Measurements from ENCODE around the gene PTPRF. TPM values are rescaled to one million over a fixed set of nuclear protein-coding genes. Genes with fewer than 3 reads are reported as not detected.

Gene PTPRF
- total and polyA plus RNA-seq, 4 experiments from 2014 or later = not detected

DNA sequence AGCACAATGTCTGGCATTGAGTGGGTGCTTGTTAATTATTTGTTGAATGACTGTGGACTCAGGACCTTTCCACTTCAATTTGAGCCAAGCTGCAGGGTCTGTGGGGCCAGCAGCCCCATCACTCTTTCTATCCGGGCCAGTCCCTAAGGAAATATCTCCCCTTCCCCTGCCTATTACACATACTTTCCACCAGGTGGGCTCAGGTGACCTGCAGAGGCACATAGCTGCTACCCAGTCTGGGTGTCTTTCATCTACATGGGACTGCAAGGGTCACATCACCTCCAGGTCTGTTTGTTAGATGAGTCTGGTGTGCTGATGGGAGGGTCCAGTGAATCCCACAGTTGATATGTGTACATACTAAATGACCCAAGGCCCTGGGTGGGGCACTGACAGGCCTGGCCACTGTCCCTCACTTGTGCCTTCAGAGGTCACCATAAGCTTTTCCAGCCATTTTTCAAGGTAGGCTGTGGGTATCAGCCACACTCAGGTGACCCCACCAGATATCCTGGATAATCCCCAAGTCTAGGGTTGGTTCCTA is 59.8 kb downstream of the PTPRF start:
- Mint-ChIP-seq H3K27ac (no peak overlapping the region), H3K27me3 (peaks cover 0 to 2% of the 10 kb centered on the region in 2 donors), H3K9me3 (peaks cover 0 to 2% (median 0%) of the 10 kb centered on the region in 8 donors), H3K4me1 (no peaks in the 10 kb centered on the region), H3K4me3 (no peak overlapping the region), H3K36me3 (no peaks in the 10 kb centered on the region)
- intact Hi-C loops (cut with micrococcal nuclease) = no loop called here
- Histone ChIP-seq H3K4me3 (ENCODE audit: low read length in 2 of 2) (no peak overlapping the region), H3K27ac (ENCODE audit: low read depth, low read length) (no peak overlapping the region), H3K36me3 (ENCODE audit: insufficient read depth, low read length) (no peaks in the 10 kb centered on the region), H3K27me3 (ENCODE audit: insufficient read depth, low read length) (no peaks in the 10 kb centered on the region), H3K4me1 (ENCODE audit: insufficient read depth, low read length) (no peaks in the 10 kb centered on the region), H3K9me3 (ENCODE audit: control insufficient read depth in 1 of 2, low read length in 2 of 2) (no peaks in the 10 kb centered on the region)
- ChIA-PET POLR2A (ENCODE audit: partially characterized antibody) (no interaction called here), CTCF (ENCODE audit: partially characterized antibody) (no interaction called here)
- no peak for DNase-seq

DNA sequence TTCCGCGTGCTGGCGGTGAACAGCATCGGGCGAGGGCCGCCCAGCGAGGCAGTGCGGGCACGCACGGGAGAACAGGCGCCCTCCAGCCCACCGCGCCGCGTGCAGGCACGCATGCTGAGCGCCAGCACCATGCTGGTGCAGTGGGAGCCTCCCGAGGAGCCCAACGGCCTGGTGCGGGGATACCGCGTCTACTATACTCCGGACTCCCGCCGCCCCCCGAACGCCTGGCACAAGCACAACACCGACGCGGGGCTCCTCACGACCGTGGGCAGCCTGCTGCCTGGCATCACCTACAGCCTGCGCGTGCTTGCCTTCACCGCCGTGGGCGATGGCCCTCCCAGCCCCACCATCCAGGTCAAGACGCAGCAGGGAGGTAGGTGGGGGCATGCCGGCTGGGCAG is 60.5 kb downstream of the PTPRF start:
- peaks cover 0 to 2% (median 0%) of the 10 kb centered on the region in 8 donors for H3K9me3 Mint-ChIP-seq
- DNase-seq = no peak
- no peaks in the 10 kb centered on the region for H3K4me1 Mint-ChIP-seq

DNA sequence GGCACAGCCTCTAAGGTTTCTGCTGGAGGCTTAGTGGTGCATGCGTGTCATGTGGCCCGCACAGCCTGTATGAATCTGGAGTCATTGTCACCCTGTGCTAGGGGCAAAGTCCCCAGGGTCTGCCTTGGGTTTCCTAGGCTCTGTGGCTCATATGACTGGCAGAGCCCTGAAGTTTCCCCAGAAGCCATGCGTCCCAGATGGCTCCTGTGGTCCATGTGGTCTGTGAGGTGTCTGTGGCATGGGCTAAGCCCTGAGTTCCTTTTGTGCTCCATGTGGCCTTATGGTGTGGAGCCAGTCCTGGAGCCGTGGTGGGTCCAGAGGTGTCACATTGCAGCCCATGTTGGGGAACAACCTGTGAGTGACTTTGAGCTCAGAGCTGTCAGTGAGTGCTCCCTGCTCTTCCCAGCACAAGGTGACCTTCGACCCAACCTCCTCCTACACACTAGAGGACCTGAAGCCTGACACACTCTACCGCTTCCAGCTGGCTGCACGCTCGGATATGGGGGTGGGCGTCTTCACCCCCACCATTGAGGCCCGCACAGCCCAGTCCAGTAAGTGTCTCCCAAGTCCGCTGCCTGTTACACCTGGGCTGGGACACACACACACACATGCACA is 61.5 kb downstream of the PTPRF start:
- H3K27ac ChIP-seq (ENCODE audit: low read depth, low read length) = no peak overlapping the region
- Mint-ChIP-seq H3K36me3 (no peaks in the 10 kb centered on the region), H3K27ac (no peak overlapping the region), H3K4me1 (no peaks in the 10 kb centered on the region), H3K4me3 (no peak overlapping the region), H3K27me3 (peaks cover 0 to 2% of the 10 kb centered on the region in 2 donors), H3K9me3 (peaks cover 0 to 2% (median 0%) of the 10 kb centered on the region in 8 donors)
- CTCF ChIA-PET (ENCODE audit: partially characterized antibody) = no interaction called here
- no peak overlapping the region for H3K4me3 ChIP-seq (ENCODE audit: low read length in 2 of 2)
- no peak for DNase-seq
- H3K9me3 ChIP-seq (ENCODE audit: control insufficient read depth in 1 of 2, low read length in 2 of 2) = no peaks in the 10 kb centered on the region
- no peaks in the 10 kb centered on the region for H3K27me3 ChIP-seq (ENCODE audit: insufficient read depth, low read length)
- POLR2A ChIA-PET (ENCODE audit: partially characterized antibody) = no interaction called here
- H3K36me3 ChIP-seq (ENCODE audit: insufficient read depth, low read length) = no peaks in the 10 kb centered on the region
- no peaks in the 10 kb centered on the region for H3K4me1 ChIP-seq (ENCODE audit: insufficient read depth, low read length)
- intact Hi-C loops (cut with micrococcal nuclease) = no loop called here

More for the DNA sequence above, 60.5 kb downstream of the PTPRF start:
- intact Hi-C loops (cut with micrococcal nuclease) = no loop called here
- no peaks in the 10 kb centered on the region for H3K4me1 ChIP-seq (ENCODE audit: insufficient read depth, low read length)
- ChIA-PET POLR2A (ENCODE audit: partially characterized antibody) (no interaction called here), CTCF (ENCODE audit: partially characterized antibody) (no interaction called here)
- no peaks in the 10 kb centered on the region for H3K36me3 Mint-ChIP-seq
- H3K27me3 ChIP-seq (ENCODE audit: insufficient read depth, low read length) = no peaks in the 10 kb centered on the region
- peaks cover 0 to 2% of the 10 kb centered on the region in 2 donors for H3K27me3 Mint-ChIP-seq
- H3K27ac ChIP-seq (ENCODE audit: low read depth, low read length) = no peak overlapping the region
- H3K4me3 ChIP-seq (ENCODE audit: low read length in 2 of 2) = no peak overlapping the region
- no peaks in the 10 kb centered on the region for H3K36me3 ChIP-seq (ENCODE audit: insufficient read depth, low read length)
- no peak overlapping the region for H3K4me3 Mint-ChIP-seq
- no peak overlapping the region for H3K27ac Mint-ChIP-seq
- no peaks in the 10 kb centered on the region for H3K9me3 ChIP-seq (ENCODE audit: control insufficient read depth in 1 of 2, low read length in 2 of 2)

DNA sequence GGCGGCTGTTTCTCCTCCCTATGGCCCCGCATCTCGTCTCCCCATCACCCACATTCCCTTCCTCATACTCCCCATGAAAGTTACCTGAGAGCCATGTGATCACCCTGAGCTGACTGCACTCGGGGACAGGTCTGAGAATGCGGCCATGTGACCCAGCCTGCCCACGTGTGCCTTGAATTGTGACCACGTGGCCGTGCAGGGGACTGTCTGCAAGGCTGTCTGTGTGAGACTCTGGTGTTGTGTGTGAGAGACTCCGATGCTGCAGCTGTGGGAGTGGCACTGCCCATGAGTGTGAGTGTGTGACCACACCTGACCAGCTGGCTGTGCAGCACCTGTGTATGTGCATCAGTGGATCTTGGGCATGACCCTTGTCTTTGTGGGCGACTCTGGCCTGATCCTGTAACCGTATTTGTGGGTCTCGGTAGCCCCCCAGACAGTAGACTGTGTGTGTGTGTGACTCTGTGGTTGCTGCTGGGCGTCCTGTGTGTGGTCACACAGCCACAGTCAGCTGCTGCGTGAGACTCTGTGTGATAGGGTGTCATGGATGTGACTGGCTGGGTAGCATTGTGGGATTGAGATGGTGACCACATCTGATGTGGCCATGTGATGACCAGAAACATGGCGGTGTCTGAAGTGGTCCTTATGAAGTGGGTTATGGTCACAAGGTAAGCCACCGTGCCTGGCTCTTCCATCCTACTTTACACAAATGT is 62.4 kb downstream of the PTPRF start:
- CTCF ChIA-PET (ENCODE audit: partially characterized antibody) = no interaction called here
- intact Hi-C loops (cut with micrococcal nuclease) = no loop called here

DNA sequence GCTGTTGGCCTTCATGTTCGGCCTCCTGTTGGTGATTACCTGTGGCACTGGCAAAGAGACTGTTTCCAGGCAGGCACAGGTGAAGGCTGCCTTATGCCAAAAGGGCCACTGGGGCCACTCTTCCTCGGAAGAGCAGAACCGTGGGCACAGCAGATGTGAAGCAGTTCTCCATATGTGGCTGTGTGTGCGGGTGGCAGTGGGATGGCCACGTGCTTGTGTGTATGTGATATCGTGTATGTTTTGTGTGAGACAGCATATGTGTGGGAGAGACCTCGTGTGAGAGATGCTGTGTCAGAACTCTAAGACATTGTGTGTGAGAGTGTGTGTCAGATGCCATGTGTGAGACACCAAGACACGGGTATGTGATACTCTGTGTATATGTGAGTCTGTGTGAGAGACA is 65.9 kb downstream of the PTPRF start:
- peaks cover 0 to 2% of the 10 kb centered on the region in 2 donors for H3K27me3 Mint-ChIP-seq
- Histone ChIP-seq H3K9me3 (ENCODE audit: control insufficient read depth in 1 of 2, low read length in 2 of 2) (no peaks in the 10 kb centered on the region), H3K27me3 (ENCODE audit: insufficient read depth, low read length) (no peaks in the 10 kb centered on the region), H3K36me3 (ENCODE audit: insufficient read depth, low read length) (no peaks in the 10 kb centered on the region), H3K4me1 (ENCODE audit: insufficient read depth, low read length) (no peaks in the 10 kb centered on the region), H3K27ac (ENCODE audit: low read depth, low read length) (no peak overlapping the region), H3K4me3 (ENCODE audit: low read length in 2 of 2) (no peak overlapping the region)
- H3K9me3 Mint-ChIP-seq = no peaks in the 10 kb centered on the region
- ChIA-PET CTCF (ENCODE audit: partially characterized antibody) (no interaction called here), POLR2A (ENCODE audit: partially characterized antibody) (no interaction called here)
- no peak for DNase-seq
- H3K4me1 Mint-ChIP-seq = no peaks in the 10 kb centered on the region
- no peaks in the 10 kb centered on the region for H3K36me3 Mint-ChIP-seq
- H3K27ac Mint-ChIP-seq = no peak overlapping the region
- intact Hi-C loops (cut with micrococcal nuclease) = no loop called here
- H3K4me3 Mint-ChIP-seq = no peak overlapping the region

More for the DNA sequence above, 62.4 kb downstream of the PTPRF start:
- Mint-ChIP-seq H3K36me3 (no peaks in the 10 kb centered on the region), H3K4me1 (no peaks in the 10 kb centered on the region), H3K27ac (no peak overlapping the region), H3K27me3 (peaks cover 0 to 2% of the 10 kb centered on the region in 2 donors), H3K4me3 (no peak overlapping the region), H3K9me3 (peaks cover 0 to 2% (median 0%) of the 10 kb centered on the region in 8 donors)
- no peaks in the 10 kb centered on the region for H3K36me3 ChIP-seq (ENCODE audit: insufficient read depth, low read length)
- no peak overlapping the region for H3K27ac ChIP-seq (ENCODE audit: low read depth, low read length)
- no peak for DNase-seq
- no peaks in the 10 kb centered on the region for H3K9me3 ChIP-seq (ENCODE audit: control insufficient read depth in 1 of 2, low read length in 2 of 2)
- H3K27me3 ChIP-seq (ENCODE audit: insufficient read depth, low read length) = no peaks in the 10 kb centered on the region
- POLR2A ChIA-PET (ENCODE audit: partially characterized antibody) = no interaction called here
- H3K4me1 ChIP-seq (ENCODE audit: insufficient read depth, low read length) = no peaks in the 10 kb centered on the region
- H3K4me3 ChIP-seq (ENCODE audit: low read length in 2 of 2) = no peak overlapping the region

DNA sequence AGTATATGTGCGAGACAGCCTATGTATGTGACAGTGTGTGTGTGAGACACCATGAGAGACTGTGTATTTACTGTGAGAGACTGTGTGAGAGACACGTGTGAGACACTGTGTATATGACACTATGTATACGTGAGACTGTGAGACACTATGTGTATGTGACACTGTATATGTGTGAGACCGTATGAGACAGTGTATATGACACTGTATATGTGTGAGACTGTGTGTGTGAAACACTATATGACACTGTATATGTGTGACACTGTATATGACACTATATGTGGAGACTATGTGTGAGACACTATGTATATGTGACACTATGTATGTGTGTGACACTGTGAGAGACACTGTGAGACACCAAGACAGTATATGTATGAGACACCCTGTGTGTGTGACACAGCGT is 66.3 kb downstream of the PTPRF start:
- Mint-ChIP-seq H3K4me1 (no peaks in the 10 kb centered on the region), H3K27me3 (peaks cover 0 to 2% of the 10 kb centered on the region in 2 donors), H3K36me3 (no peaks in the 10 kb centered on the region), H3K9me3 (no peaks in the 10 kb centered on the region), H3K27ac (no peak overlapping the region), H3K4me3 (no peak overlapping the region)
- CTCF ChIA-PET (ENCODE audit: partially characterized antibody) = no interaction called here
- H3K4me3 ChIP-seq (ENCODE audit: low read length in 2 of 2) = no peak overlapping the region
- POLR2A ChIA-PET (ENCODE audit: partially characterized antibody) = no interaction called here
- DNase-seq = no peak
- H3K36me3 ChIP-seq (ENCODE audit: insufficient read depth, low read length) = no peaks in the 10 kb centered on the region
- H3K4me1 ChIP-seq (ENCODE audit: insufficient read depth, low read length) = no peaks in the 10 kb centered on the region
- H3K9me3 ChIP-seq (ENCODE audit: control insufficient read depth in 1 of 2, low read length in 2 of 2) = no peaks in the 10 kb centered on the region
- H3K27ac ChIP-seq (ENCODE audit: low read depth, low read length) = no peak overlapping the region
- intact Hi-C loops (cut with micrococcal nuclease) = no loop called here
- H3K27me3 ChIP-seq (ENCODE audit: insufficient read depth, low read length) = no peaks in the 10 kb centered on the region

DNA sequence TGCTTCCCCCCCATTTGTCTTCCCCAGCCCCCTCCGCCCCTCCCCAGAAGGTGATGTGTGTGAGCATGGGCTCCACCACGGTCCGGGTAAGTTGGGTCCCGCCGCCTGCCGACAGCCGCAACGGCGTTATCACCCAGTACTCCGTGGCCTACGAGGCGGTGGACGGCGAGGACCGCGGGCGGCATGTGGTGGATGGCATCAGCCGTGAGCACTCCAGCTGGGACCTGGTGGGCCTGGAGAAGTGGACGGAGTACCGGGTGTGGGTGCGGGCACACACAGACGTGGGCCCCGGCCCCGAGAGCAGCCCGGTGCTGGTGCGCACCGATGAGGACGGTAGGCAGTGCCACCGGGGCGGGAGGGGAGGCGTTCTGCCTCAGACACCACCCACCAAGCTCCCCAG is 67.0 kb downstream of the PTPRF start:
- H3K27me3 ChIP-seq (ENCODE audit: insufficient read depth, low read length) = no peaks in the 10 kb centered on the region
- CTCF ChIA-PET (ENCODE audit: partially characterized antibody) = no interaction called here
- intact Hi-C loops (cut with micrococcal nuclease) = no loop called here

More for the DNA sequence above, 67.0 kb downstream of the PTPRF start:
- no peak overlapping the region for H3K4me3 ChIP-seq (ENCODE audit: low read length in 2 of 2)
- H3K4me1 ChIP-seq (ENCODE audit: insufficient read depth, low read length) = no peaks in the 10 kb centered on the region
- no peaks in the 10 kb centered on the region for H3K9me3 ChIP-seq (ENCODE audit: control insufficient read depth in 1 of 2, low read length in 2 of 2)
- no peak for DNase-seq
- no peaks in the 10 kb centered on the region for H3K36me3 ChIP-seq (ENCODE audit: insufficient read depth, low read length)
- no peaks in the 10 kb centered on the region for H3K36me3 Mint-ChIP-seq
- POLR2A ChIA-PET (ENCODE audit: partially characterized antibody) = no interaction called here
- H3K4me3 Mint-ChIP-seq = no peak overlapping the region
- H3K27me3 Mint-ChIP-seq = peaks cover 0 to 2% of the 10 kb centered on the region in 2 donors
- H3K4me1 Mint-ChIP-seq = no peaks in the 10 kb centered on the region
- H3K27ac ChIP-seq (ENCODE audit: low read depth, low read length) = no peak overlapping the region
- no peak overlapping the region for H3K27ac Mint-ChIP-seq
- no peaks in the 10 kb centered on the region for H3K9me3 Mint-ChIP-seq

Measured in CD4-positive, alpha-beta memory T cell (primary cell).